HEK293 (cell line): Measurements from ENCODE around the gene M1AP.

Experiments
- SP3 ChIP-seq: fragments of 450-650 bp; formaldehyde crosslinking; IDR thresholded peaks from 2 replicates; pipeline ENCODE4 v1.5.1; 2016; ENCODE audit warnings: missing biosample characterization, missing genetic modification characterization
- ZNF302 ChIP-seq: fragments of 450-650 bp; formaldehyde crosslinking; IDR thresholded peaks from 2 replicates; pipeline ENCODE4 v1.5.1; 2016; ENCODE audit warnings: missing biosample characterization, missing genetic modification characterization, low read depth
- ZNF747 ChIP-seq: fragments of 450-650 bp; formaldehyde crosslinking; IDR thresholded peaks from 2 replicates; pipeline ENCODE4 v1.5.1; 2016; ENCODE audit warnings: missing biosample characterization, missing genetic modification characterization
- TF ChIP-seq, protein P1 (sequence below): fragments of 450-650 bp; formaldehyde crosslinking; IDR thresholded peaks from 2 replicates; pipeline ENCODE4 v1.5.1; 2016; ENCODE audit warnings: missing biosample characterization, missing genetic modification characterization
- TF ChIP-seq, protein P2 (sequence below): fragments of 450-650 bp; formaldehyde crosslinking; IDR thresholded peaks from 2 replicates; pipeline ENCODE4 v1.5.1; 2017; ENCODE audit warnings: missing biosample characterization, missing genetic modification characterization

DNA sequence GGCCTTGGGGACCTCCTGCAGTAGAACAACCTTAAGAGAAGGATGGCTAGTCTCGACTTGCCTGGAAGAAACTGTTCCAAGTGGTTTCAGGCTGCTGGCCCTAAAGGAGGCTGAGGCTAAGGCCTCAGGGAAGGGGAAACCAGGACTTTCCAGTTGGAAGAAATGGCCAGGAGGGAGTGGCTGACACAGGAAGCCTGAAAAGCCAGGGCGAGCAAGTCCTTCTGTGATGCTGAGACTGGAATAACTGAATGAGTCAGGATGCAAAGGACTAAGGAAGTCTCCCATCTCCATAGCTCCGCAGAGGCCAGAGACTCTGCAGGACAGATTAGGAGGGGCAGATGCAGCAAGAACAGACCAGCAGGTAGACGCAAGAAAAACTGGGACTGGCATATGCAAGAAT is 111.0 kb downstream of the M1AP start:
- TF ChIP-seq, protein P1, sequence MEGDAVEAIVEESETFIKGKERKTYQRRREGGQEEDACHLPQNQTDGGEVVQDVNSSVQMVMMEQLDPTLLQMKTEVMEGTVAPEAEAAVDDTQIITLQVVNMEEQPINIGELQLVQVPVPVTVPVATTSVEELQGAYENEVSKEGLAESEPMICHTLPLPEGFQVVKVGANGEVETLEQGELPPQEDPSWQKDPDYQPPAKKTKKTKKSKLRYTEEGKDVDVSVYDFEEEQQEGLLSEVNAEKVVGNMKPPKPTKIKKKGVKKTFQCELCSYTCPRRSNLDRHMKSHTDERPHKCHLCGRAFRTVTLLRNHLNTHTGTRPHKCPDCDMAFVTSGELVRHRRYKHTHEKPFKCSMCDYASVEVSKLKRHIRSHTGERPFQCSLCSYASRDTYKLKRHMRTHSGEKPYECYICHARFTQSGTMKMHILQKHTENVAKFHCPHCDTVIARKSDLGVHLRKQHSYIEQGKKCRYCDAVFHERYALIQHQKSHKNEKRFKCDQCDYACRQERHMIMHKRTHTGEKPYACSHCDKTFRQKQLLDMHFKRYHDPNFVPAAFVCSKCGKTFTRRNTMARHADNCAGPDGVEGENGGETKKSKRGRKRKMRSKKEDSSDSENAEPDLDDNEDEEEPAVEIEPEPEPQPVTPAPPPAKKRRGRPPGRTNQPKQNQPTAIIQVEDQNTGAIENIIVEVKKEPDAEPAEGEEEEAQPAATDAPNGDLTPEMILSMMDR, result no peak
- TF ChIP-seq ZNF302 (no peak), SP3 (tag by site-specific recombination) (no peak), ZNF747 (tag by site-specific recombination) (no peak)
- TF ChIP-seq, protein P2, sequence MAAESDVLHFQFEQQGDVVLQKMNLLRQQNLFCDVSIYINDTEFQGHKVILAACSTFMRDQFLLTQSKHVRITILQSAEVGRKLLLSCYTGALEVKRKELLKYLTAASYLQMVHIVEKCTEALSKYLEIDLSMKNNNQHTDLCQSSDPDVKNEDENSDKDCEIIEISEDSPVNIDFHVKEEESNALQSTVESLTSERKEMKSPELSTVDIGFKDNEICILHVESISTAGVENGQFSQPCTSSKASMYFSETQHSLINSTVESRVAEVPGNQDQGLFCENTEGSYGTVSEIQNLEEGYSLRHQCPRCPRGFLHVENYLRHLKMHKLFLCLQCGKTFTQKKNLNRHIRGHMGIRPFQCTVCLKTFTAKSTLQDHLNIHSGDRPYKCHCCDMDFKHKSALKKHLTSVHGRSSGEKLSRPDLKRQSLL (tag by site-specific recombination), result no peak
